HTR-8/SVneo (cell line): ENCODE results near the gene ZNG1A.
"Not testable (repeated sequence)": the region's sequence is repeated elsewhere in the genome, so short reads cannot be mapped to it uniquely, and the experiment has no call there.

Experiments
- DNase-seq: peaks from one replicate; pipeline ENCODE4 v3.0.0; 2011; ENCODE audit warnings: low spot score, mixed read lengths; ENCODE audit not compliant: insufficient read length
- FAIRE-seq: peaks from 2 replicates; lab custom pipeline; 2011; peaks lifted over from hg19 to GRCh38; lab: Jason Lieb, UNC

Gene ZNG1A

GRCh38 chr9:199601-200000 lies 20.7 kb upstream of the ZNG1A start:
- FAIRE-seq, DNase-seq: not testable (repeated sequence)

- not testable (repeated sequence) for FAIRE-seq, DNase-seq
Measured at GRCh38 chr9:178140-178825, 573 bp downstream of the ZNG1A start.

- not testable (repeated sequence) for DNase-seq, FAIRE-seq
Measured at GRCh38 chr9:169757-170156, 9.1 kb downstream of the ZNG1A start.

GRCh38 chr9:159871-160270 lies 19.0 kb downstream of the ZNG1A start:
- DNase-seq, FAIRE-seq: not testable (repeated sequence)

GRCh38 chr9:151173-151572 lies 27.7 kb downstream of the ZNG1A start:
- DNase-seq, FAIRE-seq: not testable (repeated sequence)

GRCh38 chr9:139880-140279 lies 39.0 kb downstream of the ZNG1A start:
- not testable (repeated sequence) for DNase-seq, FAIRE-seq

GRCh38 chr9:117995-118467 lies 60.8 kb downstream of the ZNG1A start, which contains the start of gene FOXD4:
Gene FOXD4 (minus strand): TSS chr9:118417. CDS start chr9:118119, 298 bp downstream.
- FAIRE-seq = not testable (repeated sequence)

GRCh38 chr9:117144-117994 lies 61.5 kb downstream of the ZNG1A start:
- DNase-seq, FAIRE-seq: not testable (repeated sequence)

More at GRCh38 chr9:117995-118467, 60.8 kb downstream of the ZNG1A start, which contains the start of gene FOXD4:
- DNase-seq = not testable (repeated sequence)

GRCh38 chr9:116239-117077 lies 62.4 kb downstream of the ZNG1A start:
- not testable (repeated sequence) for DNase-seq, FAIRE-seq

GRCh38 chr9:115118-115451 lies 63.8 kb downstream of the ZNG1A start:
- DNase-seq, FAIRE-seq: not testable (repeated sequence)

GRCh38 chr9:114267-115117 lies 64.4 kb downstream of the ZNG1A start:
- not testable (repeated sequence) for FAIRE-seq, DNase-seq

- not testable (repeated sequence) for FAIRE-seq, DNase-seq
Measured at GRCh38 chr9:113468-114266, 65.2 kb downstream of the ZNG1A start.

- not testable (repeated sequence) for FAIRE-seq, DNase-seq
Measured at GRCh38 chr9:112589-113467, 66.0 kb downstream of the ZNG1A start.

GRCh38 chr9:110672-111071 lies 68.2 kb downstream of the ZNG1A start:
- not testable (repeated sequence) for DNase-seq, FAIRE-seq

- DNase-seq, FAIRE-seq: not testable (repeated sequence)
Measured at GRCh38 chr9:109540-109939, 69.3 kb downstream of the ZNG1A start.

GRCh38 chr9:108742-109495 lies 69.9 kb downstream of the ZNG1A start:
- not testable (repeated sequence) for DNase-seq, FAIRE-seq
